GM13976 (cell line): ENCODE measurements around the gene DES.
A peak's percentile ranks its signal among the peaks of the same experiment; 100 is the strongest.
"Not testable (repeated sequence)": the region's sequence is repeated elsewhere in the genome, so short reads cannot be mapped to it uniquely, and the experiment has no call there.

Experiments used
- DNase-seq: peaks from one replicate; pipeline ENCODE4 v3.0.0; 2012; ENCODE audit warnings: low spot score
- in situ Hi-C: fragments of 300-500 bp; cut with MboI; formaldehyde crosslinking; loops from one replicate; pipeline ENCODE4 v1.12.0; 2022; ENCODE audit warnings: low sequenced_read_pairs, mixed read lengths, inconsistent platforms; ENCODE audit not compliant: unreplicated experiment
- TF ChIP-seq, protein P1 (sequence below): IDR thresholded peaks from 2 replicates; pipeline ENCODE4 v1.5.1; 2012; ENCODE audit warnings: borderline replicate concordance, mild to moderate bottlenecking; ENCODE audit not compliant: insufficient read depth; ENCODE audit errors: extremely low read depth, missing control alignments, control extremely low read depth

DES gene

DNA sequence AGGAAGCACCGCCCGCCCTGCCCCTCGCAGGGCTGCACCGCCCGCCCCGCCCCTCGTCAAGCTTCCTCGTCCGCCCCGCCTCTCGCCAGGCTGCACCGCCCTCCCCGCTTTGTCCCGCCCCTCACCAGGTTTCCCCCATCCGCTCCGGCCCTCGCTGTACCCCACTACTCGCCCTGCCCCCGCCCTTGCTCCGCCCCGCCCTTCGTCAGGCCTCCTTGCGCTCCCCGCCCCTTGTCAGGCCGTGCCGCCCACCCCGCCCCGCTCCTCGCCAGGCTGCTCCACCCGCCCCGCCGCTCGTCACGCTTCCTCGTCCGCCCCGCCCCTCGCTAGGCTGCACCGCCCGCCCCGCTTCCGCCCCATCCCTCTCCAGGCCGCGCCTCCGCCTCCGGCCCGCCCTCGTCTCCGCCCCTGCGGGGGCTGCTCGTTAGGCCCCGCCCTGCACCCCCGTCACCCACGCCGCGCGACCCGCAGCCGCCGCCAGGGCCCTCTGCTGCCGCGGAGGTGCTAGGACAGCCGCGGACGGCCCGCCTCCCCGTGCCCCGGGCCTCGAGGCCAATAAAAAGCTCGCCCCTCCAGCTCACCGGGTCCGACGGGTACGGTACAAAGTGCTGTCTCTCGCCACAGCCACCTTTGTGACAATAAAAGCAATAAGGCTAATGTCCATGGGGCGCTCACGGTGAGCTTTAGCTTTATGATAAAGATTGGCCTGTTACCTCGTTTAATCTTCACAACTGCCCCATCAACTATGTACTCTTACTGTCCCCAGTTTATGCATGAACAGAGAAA, 29.9 kb upstream of the DES start:
- DNase-seq: peak; percentile 99
- in situ Hi-C loops: no loop called here
- TF ChIP-seq, protein P1, sequence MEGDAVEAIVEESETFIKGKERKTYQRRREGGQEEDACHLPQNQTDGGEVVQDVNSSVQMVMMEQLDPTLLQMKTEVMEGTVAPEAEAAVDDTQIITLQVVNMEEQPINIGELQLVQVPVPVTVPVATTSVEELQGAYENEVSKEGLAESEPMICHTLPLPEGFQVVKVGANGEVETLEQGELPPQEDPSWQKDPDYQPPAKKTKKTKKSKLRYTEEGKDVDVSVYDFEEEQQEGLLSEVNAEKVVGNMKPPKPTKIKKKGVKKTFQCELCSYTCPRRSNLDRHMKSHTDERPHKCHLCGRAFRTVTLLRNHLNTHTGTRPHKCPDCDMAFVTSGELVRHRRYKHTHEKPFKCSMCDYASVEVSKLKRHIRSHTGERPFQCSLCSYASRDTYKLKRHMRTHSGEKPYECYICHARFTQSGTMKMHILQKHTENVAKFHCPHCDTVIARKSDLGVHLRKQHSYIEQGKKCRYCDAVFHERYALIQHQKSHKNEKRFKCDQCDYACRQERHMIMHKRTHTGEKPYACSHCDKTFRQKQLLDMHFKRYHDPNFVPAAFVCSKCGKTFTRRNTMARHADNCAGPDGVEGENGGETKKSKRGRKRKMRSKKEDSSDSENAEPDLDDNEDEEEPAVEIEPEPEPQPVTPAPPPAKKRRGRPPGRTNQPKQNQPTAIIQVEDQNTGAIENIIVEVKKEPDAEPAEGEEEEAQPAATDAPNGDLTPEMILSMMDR: peak; percentile 80

DNA sequence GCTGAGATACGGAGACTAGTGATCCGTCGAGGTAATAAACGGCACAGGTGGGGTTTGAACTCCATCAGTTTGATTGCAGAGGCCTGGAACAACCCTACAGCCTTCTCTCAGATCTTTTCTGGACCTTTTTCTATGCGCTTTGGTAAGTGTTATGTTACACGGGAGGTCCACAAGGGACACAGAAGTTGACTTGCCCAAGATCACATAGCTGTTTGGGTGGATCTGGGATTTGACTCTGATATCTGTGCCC, 29.3 kb upstream of the DES start:
- TF ChIP-seq, protein P1: no peak
- in situ Hi-C loops: no loop called here
- no peak for DNase-seq

DNA sequence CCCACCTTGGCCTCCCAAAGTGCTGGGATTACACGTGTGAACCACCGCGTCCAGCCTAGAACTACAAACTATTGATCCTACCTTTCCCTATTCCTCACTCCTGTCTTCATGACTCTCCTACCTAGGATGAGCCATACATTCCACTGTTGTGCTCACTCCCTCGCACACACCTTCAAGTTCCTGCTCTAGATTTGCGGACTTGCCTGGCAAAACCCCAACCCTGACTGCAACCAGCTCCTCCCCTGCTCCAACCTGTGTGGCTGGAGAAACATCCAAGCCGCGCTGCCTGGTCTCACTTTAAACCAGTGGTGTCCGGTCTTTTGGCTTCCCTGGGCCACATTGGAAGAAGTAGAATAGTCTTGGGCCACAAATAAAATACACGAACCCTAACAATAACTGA, 25.4 kb upstream of the DES start:
- no peak for DNase-seq
- in situ Hi-C loops: no loop called here
- TF ChIP-seq, protein P1: no peak

DNA sequence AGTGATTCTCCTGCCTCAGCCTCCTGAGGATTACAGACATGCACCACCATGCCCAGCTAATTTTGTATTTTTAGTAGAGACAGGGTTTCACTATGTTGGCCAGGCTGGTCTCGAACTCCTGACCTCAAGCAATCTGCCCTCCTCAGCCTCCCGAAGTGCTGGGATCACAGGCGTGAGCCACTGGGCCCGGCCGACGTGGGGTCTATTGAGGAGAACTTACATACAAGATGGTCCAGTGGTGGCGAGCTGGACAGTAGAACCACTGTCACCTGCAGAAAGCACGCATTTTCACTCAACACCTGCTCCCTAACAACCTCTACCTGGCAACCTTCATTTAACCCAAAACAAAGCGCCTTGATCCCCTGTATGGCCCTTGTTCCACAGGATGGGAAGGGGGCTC, 23.1 kb upstream of the DES start:
- DNase-seq, in situ Hi-C loops: not testable (repeated sequence)

DNA sequence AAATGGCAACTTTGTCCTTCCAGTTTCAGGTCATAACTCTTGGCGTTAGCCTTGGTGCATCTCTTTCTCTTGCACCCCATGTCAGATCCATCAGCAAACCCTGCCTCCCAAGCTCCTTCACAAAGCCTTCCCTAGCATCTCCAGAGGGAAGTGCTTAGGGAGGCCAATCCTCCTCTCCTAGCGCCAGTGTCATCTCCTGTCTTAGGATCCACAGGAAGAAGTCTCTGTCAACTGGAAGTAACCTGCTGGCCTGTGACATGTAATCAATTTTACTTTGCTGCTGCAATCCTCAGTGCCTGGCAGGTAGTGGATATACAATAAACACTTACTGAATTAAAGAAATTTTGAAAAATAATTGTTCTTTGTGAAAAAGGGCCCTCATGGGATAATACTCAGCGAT, 22.6 kb upstream of the DES start:
- in situ Hi-C loops: no loop called here
- TF ChIP-seq, protein P1: no peak
- DNase-seq: no peak

DNA sequence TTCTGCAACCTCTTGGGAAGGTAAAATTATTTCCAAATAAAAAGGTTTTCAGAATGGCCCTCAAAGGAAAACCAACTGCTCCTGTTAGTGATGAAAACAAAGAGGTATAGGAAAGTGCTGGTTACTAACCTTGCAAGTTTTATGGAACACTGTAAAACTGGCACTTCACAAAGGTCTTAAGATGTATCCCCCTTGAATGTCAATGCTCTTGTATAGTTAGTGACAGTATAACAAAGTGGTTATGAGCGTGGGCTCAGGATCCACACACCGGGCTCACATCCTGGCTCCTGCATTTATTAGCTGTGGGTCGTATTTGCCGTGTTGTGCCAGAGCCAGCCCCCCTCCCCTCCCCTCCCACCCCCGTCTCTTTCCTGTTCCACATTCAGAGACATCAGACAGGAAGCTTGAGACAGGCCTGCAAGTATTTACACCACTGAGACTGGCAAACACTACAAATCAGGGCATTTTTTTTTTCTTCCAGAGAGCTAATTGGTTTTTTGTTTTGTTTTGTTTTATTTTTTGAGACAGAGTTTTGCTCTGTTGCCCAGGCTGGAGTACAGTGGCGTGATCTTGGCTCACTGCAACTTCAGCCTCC, 21.2 kb upstream of the DES start:
- TF ChIP-seq, protein P1: no peak

DNA sequence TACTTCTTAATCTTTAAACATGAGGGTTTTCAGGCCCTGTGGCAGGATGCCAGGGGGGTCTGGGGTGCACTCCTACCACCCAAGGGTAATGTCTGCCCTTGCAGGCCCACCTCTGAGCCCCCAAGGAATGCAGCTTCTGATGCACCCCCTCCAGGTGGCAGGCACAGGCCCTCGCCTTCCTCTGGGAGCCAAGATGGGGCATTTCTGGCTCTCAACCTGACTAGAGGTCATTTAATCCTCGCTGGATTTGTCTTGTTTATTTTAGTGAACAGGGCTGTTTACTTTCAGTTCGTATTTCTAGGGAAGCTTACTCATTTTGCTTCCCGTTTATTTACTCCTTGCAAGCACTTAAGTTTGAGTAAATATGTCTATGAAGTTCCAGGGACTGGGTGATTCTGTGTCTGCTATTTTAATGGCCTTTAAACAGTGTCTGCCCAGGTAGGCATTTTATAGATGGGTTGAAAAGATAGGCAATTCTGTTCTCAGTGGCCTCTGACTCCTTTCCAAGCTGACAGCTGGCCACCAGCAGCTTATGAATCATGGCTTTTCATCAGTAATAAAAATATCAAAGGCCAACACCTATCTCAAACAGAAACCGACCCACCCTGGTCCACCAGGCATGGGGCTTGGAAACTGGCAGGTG, 19.3 kb upstream of the DES start:
- in situ Hi-C loops: no loop called here
- TF ChIP-seq, protein P1: no peak
- no peak for DNase-seq

More for the DNA sequence above, 21.2 kb upstream of the DES start:
- in situ Hi-C loops: no loop called here
- no peak for DNase-seq
